Adrenal gland (tissue), 12 donors: Measurements from ENCODE around the gene PAX5. TPM values are rescaled to one million over a fixed set of nuclear protein-coding genes. Genes with fewer than 3 reads are reported as not detected.

Experiments used
- DNase-seq, 7 donors: peaks; one replicate each; pipeline ENCODE4 v3.0.0-alpha.2; 2019 to 2020
- H3K27ac ChIP-seq, 5 donors: fragments of 200-600 bp; sonication (generic) in 4 of 5; 1 replicate in 3 of 5; 2 replicates in 2 of 5; pipeline versions ENCODE4 v1.5.1 to v1.8.0; 2016 to 2020; ENCODE audit warnings: mild to moderate bottlenecking in 1 of 5
- H3K27me3 ChIP-seq: fragments of 200-600 bp; 2 replicates; pipeline ENCODE4 v1.8.0; 2021
- H3K36me3 ChIP-seq, 2 donors: fragments of 200-600 bp; replicated peaks in 1 of 2; 1 replicate in 1 of 2; 2 replicates in 1 of 2; pipeline versions ENCODE4 v1.5.1 to v1.8.0; 2018 to 2022
- H3K4me1 ChIP-seq, 2 donors: fragments of 200-600 bp; replicated peaks in 1 of 2; 1 replicate in 1 of 2; 2 replicates in 1 of 2; pipeline versions ENCODE4 v1.5.1 to v1.8.0; 2018 to 2021
- H3K4me3 ChIP-seq, 4 donors: fragments of 200-600 bp; sonication (generic) in 3 of 4; one replicate each; pipeline ENCODE4 v1.5.1; 2016 to 2018
- H3K9me3 ChIP-seq, 3 donors: fragments of 200-600 bp; sonication (generic) in 1 of 3; replicated peaks in 1 of 3; 1 replicate in 2 of 3; 2 replicates in 1 of 3; pipeline versions ENCODE4 v1.5.1 to v1.8.0; 2016 to 2021
- POLR2A ChIP-seq, 2 donors: fragments of 450-650 bp; IDR thresholded peaks; one replicate each; pipeline ENCODE4 v1.6.1; 2017; ENCODE audit warnings: antibody characterized with exemption in 2 of 2, mild to moderate bottlenecking in 2 of 2, moderate library complexity in 1 of 2
- WGBS, 4 donors: extraction: QIAGEN DNeasy Blood & Tissue Kit in 2 of 4; methylation state at CpG; one replicate each; pipeline versions ENCODE4 v1.1.5 to v1.1.7; 2013 to 2017; 5-methylcytosine and 5-hydroxymethylcytosine counted together
- intact Hi-C, 2 donors: fragments of 100-400 bp; cut with DNase I; formaldehyde crosslinking; loops; one replicate each; pipeline versions ENCODE4 v1.14.1 to v1.15.0; 2022 to 2023
- polyA plus RNA-seq, 3 donors: library from polyadenylated mRNA; stranded (reverse); fragments of 200-250 nt in 2 of 3; fragments of 350-450 nt in 1 of 3; fragmentation: Illumina TruSeq in 1 of 3; extraction: RNeasy Lipid Tissue Mini Kit (QIAGEN cat#74804) in 1 of 3; gene quantifications; one replicate each; pipeline ENCODE4 v1.2.3, GENCODE V29; 2013 to 2014
- total RNA-seq, 9 donors: library from RNA; depleted of rRNA in 4 of 9; stranded (reverse); fragments of >200 nt in 4 of 9; fragments of 120-200 nt in 1 of 9; fragmentation: NEBNext Ultra II Directional in 1 of 9; extraction: Animal tissue kit (Norgen Biotek cat#: 25700) in 1 of 9; gene quantifications; one replicate each; pipeline versions ENCODE4 v1.1.0 to v1.2.4, GENCODE V29; 2013 to 2023
- TF ChIP-seq, protein P1 (sequence below), 6 experiments: fragments of 450-650 bp in 4 of 6; fragments of 200-600 bp in 2 of 6; sonication (generic) in 1 of 6; IDR thresholded peaks; 1 replicate in 5 of 6; 2 replicates in 1 of 6; pipeline versions ENCODE4 v1.5.1 to v1.8.0; 2016 to 2021; ENCODE audit warnings: antibody characterized with exemption in 6 of 6, mild to moderate bottlenecking in 2 of 6, moderate library complexity in 1 of 6
- donor health status: healthy with polysubstance abuse.
- donor health status: Bipolar disorder and iron deficiency.
- donor health status: DM: yes; HTN: yes; CAD: no.
- donor health status: DM: no; HTN: no; CAD: no.
- donor health status: DM: no; HTN: no; CAD: no.
- donor health status: DM: yes; HTN: yes; CAD: no.

The PAX5 gene
- total and polyA plus RNA-seq, 12 donors = under 0.01 to 0.22 (median 0.09) TPM; not detected in 6

DNA sequence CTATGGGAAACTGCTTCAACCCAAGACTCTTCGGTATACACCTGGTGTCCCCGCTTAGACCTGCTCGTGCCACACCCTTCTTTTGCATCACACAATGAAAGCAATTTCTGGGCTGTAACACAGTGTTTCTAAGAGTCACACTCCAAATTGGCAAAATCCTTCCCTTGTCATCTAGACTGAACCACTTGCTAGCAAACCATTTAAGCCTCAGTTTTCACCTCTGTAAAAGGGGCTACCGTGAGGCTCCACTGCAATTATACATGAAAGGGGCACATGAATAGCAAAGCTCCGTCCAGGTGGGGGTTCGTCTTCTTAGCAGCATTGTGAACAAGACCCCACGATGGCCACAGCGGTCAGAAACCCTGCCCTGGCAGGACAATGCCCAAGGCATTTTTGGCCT lies 166.8 kb downstream of the PAX5 start:
- Histone ChIP-seq H3K36me3 (no peaks in the 10 kb centered on the region), H3K27ac (no peak overlapping the region), H3K4me3 (no peak overlapping the region), H3K9me3 (no peaks in the 10 kb centered on the region), H3K27me3 (no peaks in the 10 kb centered on the region), H3K4me1 (peaks cover 0 to 6% of the 10 kb centered on the region in 2 donors)
- whole genome bisulfite sequencing, 4 donors = 86 to 93% (median 91%) methylated on average over 8 of the region's 8 CpGs
- intact Hi-C loops = no loop called here
- TF ChIP-seq, protein P1, sequence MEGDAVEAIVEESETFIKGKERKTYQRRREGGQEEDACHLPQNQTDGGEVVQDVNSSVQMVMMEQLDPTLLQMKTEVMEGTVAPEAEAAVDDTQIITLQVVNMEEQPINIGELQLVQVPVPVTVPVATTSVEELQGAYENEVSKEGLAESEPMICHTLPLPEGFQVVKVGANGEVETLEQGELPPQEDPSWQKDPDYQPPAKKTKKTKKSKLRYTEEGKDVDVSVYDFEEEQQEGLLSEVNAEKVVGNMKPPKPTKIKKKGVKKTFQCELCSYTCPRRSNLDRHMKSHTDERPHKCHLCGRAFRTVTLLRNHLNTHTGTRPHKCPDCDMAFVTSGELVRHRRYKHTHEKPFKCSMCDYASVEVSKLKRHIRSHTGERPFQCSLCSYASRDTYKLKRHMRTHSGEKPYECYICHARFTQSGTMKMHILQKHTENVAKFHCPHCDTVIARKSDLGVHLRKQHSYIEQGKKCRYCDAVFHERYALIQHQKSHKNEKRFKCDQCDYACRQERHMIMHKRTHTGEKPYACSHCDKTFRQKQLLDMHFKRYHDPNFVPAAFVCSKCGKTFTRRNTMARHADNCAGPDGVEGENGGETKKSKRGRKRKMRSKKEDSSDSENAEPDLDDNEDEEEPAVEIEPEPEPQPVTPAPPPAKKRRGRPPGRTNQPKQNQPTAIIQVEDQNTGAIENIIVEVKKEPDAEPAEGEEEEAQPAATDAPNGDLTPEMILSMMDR (IDR thresholded peaks at IDR 0.05) = no peak
- no peak for TF ChIP-seq POLR2A (IDR thresholded peaks at IDR 0.05)
- no peak for DNase-seq

GRCh38 chr9:36866840-36867239 lies 167.2 kb downstream of the PAX5 start:
- WGBS, 4 donors = 84 to 93% (median 92%) methylated on average over 7 of the region's 7 CpGs
- Histone ChIP-seq H3K9me3 (no peaks in the 10 kb centered on the region), H3K4me3 (no peak overlapping the region), H3K27ac (no peak overlapping the region), H3K27me3 (no peaks in the 10 kb centered on the region), H3K36me3 (no peaks in the 10 kb centered on the region), H3K4me1 (peaks cover 0 to 2% of the 10 kb centered on the region in 2 donors)
- DNase-seq = no peak
- no peak for TF ChIP-seq POLR2A (IDR thresholded peaks at IDR 0.05)
- TF ChIP-seq, protein P1 (IDR thresholded peaks at IDR 0.05) = no peak
- intact Hi-C loops = no loop called here

GRCh38 chr9:36865731-36866635 lies 168.1 kb downstream of the PAX5 start:
- H3K9me3 ChIP-seq = no peaks in the 10 kb centered on the region
- TF ChIP-seq POLR2A (IDR thresholded peaks at IDR 0.05) = no peak
- TF ChIP-seq, protein P1 (IDR thresholded peaks at IDR 0.05) = no peak
- no peak for DNase-seq
- no peaks in the 10 kb centered on the region for H3K4me1 ChIP-seq
- H3K27ac ChIP-seq = no peak overlapping the region
- H3K4me3 ChIP-seq = no peak overlapping the region
- H3K27me3 ChIP-seq = no peaks in the 10 kb centered on the region
- H3K36me3 ChIP-seq = no peaks in the 10 kb centered on the region
- intact Hi-C loops = no loop called here
- WGBS, 4 donors = 90 to 93% (median 92%) methylated on average over 20 of the region's 20 CpGs

DNA sequence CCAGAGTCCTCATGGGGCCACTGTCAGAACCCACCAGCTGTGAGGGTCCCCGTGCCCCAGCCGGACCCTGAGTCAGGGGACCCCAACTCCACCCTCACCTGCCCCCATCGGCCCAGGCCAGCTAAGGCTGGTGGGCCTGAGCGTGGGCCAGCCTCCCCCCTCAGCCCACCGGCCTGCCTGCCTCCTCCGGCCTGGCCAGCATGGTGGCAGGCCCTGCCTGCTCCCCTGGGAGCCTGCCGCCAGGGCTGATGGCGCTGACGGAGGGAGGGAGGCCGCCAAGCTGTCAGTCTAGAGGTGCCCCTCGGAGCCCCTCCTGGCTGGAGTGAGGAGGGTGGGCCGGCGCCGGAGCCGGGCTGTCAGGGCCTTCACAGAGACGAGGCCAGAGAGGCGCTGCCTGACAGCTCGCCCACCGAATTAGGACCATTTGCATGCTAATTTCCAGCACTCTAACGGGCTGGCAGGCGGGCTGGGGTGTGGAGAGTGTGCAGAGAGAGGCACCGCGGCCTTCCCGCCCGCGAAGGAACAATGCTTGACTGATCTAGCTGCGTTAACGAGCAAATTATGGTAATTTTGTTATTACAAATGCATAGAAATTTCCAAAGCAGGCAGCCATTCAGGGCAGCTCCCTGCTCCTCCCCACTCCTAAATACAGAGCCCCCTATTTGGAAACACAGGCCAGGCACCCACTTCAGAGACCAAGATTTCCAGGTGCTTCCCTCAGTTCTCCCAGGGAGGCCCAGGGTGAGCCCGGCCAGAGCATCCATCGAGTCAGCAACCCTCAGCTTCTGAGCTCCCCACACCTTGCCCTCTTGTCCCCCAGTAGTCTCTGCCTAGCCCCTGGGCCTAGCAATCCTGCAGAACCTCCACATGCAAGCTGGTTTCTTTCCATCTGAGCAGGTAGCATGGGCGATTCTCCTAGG lies 169.3 kb downstream of the PAX5 start:
- H3K27ac ChIP-seq = no peak overlapping the region
- no peaks in the 10 kb centered on the region for H3K9me3 ChIP-seq
- no peaks in the 10 kb centered on the region for H3K27me3 ChIP-seq
- no peaks in the 10 kb centered on the region for H3K4me1 ChIP-seq
- TF ChIP-seq, protein P1 (IDR thresholded peaks at IDR 0.05) = no peak
- no peak for TF ChIP-seq POLR2A (IDR thresholded peaks at IDR 0.05)
- 73 to 81% (median 75%) methylated on average over 16 to 31 of the region's 31 CpGs for WGBS, 4 donors
- H3K4me3 ChIP-seq = no peak overlapping the region
- no peak for DNase-seq
- no peaks in the 10 kb centered on the region for H3K36me3 ChIP-seq
- intact Hi-C loops = no loop called here
